K562 (cell line): ENCODE data around the gene FILIP1. TPM values are rescaled to one million over a fixed set of nuclear protein-coding genes. Genes with fewer than 3 reads are reported as not detected.

Experiments used
- RFX7 ChIP-seq: fragments of 250-450 bp; sonication (Bioruptor Pico); IDR thresholded peaks from 2 replicates; pipeline ENCODE4 v1.5.1; 2021; ENCODE audit warnings: mild to moderate bottlenecking
- SMC3 ChIP-seq: conservative IDR thresholded peaks from 2 replicates; pipeline ENCODE4 v1.6.1; 2011; ENCODE audit warnings: low read depth, low read length, improper control_type of control experiment; ENCODE audit not compliant: insufficient read depth
- TEAD4 ChIP-seq, 2 experiments: sonication (generic) in 1 of 2; formaldehyde crosslinking in 1 of 2; IDR thresholded peaks; 2 replicates each; pipeline versions ENCODE4 v1.6.1 to v1.8.0; 2012 to 2022; ENCODE audit warnings: borderline replicate concordance in 1 of 2, inconsistent platforms in 1 of 2, low read length in 1 of 2, mild to moderate bottlenecking in 1 of 2, missing genetic modification reagents in 1 of 2
- ZNF584 ChIP-seq: fragments of 200-800 bp; sonication (Bioruptor generic); IDR thresholded peaks from 2 replicates; pipeline ENCODE4 v1.6.1; 2016; ENCODE audit warnings: low read depth, mild to moderate bottlenecking, missing genetic modification characterization, missing compliant biosample characterization
- polyA plus RNA-seq, 8 experiments: library from polyadenylated mRNA; depleted of rRNA in 4 of 8; stranded (reverse) in 5 of 8; unstranded in 3 of 8; fragments of >200 nt; fragmentation: Nextera tagmentation in 2 of 8; fragmentation: Illumina TruSeq in 1 of 8; extraction: Ambion mirVana in 2 of 8; extraction: Trizol in 1 of 8; gene quantifications; 2 replicates each; pipeline versions ENCODE4 v1.2.1 to v1.2.3, GENCODE V29; 2011 to 2014; ENCODE audit warnings: inconsistent platforms in 1 of 8, missing spikeins in 1 of 8
- total RNA-seq, 7 experiments: library from RNA; depleted of rRNA in 6 of 7; stranded (reverse); fragments of >200 nt in 6 of 7; fragmentation: Illumina TruSeq in 2 of 7; extraction: Trizol in 2 of 7; gene quantifications; 2 replicates each; pipeline versions ENCODE4 v1.2.1 to v1.2.3, GENCODE V29; 2011 to 2021; ENCODE audit warnings: low replicate concordance in 1 of 7
- TF ChIP-seq, protein P1 (sequence below): fragments of 200-600 bp; sonication (generic); IDR thresholded peaks from one replicate; pipeline ENCODE4 v1.6.1; 2012; ENCODE audit warnings: mild to moderate bottlenecking, low read depth, low read length, inconsistent platforms
- TF ChIP-seq, protein P2 (sequence below), 2 experiments: fragments of 450-650 bp; conservative IDR thresholded peaks; 2 replicates each; pipeline ENCODE4 v1.6.1; 2017; ENCODE audit warnings: mild to moderate bottlenecking in 2 of 2, moderate library complexity in 2 of 2
- TF ChIP-seq, protein P3 (sequence below): fragments of 250-450 bp; sonication (Bioruptor Pico); IDR thresholded peaks from 2 replicates; pipeline ENCODE4 v1.4.0; 2020; ENCODE audit warnings: mild to moderate bottlenecking, moderate library complexity

FILIP1 gene
- total and polyA plus RNA-seq, 9 of the 15 experiments (the other 6 are each of a cell fraction or from before 2014, with no cell fraction given), result 0.03 to 0.25 (median 0.10) TPM; not detected in 1

GRCh38 chr6:75370011-75370410 is 123.6 kb downstream of the FILIP1 start (continued):
- TF ChIP-seq, protein P1, sequence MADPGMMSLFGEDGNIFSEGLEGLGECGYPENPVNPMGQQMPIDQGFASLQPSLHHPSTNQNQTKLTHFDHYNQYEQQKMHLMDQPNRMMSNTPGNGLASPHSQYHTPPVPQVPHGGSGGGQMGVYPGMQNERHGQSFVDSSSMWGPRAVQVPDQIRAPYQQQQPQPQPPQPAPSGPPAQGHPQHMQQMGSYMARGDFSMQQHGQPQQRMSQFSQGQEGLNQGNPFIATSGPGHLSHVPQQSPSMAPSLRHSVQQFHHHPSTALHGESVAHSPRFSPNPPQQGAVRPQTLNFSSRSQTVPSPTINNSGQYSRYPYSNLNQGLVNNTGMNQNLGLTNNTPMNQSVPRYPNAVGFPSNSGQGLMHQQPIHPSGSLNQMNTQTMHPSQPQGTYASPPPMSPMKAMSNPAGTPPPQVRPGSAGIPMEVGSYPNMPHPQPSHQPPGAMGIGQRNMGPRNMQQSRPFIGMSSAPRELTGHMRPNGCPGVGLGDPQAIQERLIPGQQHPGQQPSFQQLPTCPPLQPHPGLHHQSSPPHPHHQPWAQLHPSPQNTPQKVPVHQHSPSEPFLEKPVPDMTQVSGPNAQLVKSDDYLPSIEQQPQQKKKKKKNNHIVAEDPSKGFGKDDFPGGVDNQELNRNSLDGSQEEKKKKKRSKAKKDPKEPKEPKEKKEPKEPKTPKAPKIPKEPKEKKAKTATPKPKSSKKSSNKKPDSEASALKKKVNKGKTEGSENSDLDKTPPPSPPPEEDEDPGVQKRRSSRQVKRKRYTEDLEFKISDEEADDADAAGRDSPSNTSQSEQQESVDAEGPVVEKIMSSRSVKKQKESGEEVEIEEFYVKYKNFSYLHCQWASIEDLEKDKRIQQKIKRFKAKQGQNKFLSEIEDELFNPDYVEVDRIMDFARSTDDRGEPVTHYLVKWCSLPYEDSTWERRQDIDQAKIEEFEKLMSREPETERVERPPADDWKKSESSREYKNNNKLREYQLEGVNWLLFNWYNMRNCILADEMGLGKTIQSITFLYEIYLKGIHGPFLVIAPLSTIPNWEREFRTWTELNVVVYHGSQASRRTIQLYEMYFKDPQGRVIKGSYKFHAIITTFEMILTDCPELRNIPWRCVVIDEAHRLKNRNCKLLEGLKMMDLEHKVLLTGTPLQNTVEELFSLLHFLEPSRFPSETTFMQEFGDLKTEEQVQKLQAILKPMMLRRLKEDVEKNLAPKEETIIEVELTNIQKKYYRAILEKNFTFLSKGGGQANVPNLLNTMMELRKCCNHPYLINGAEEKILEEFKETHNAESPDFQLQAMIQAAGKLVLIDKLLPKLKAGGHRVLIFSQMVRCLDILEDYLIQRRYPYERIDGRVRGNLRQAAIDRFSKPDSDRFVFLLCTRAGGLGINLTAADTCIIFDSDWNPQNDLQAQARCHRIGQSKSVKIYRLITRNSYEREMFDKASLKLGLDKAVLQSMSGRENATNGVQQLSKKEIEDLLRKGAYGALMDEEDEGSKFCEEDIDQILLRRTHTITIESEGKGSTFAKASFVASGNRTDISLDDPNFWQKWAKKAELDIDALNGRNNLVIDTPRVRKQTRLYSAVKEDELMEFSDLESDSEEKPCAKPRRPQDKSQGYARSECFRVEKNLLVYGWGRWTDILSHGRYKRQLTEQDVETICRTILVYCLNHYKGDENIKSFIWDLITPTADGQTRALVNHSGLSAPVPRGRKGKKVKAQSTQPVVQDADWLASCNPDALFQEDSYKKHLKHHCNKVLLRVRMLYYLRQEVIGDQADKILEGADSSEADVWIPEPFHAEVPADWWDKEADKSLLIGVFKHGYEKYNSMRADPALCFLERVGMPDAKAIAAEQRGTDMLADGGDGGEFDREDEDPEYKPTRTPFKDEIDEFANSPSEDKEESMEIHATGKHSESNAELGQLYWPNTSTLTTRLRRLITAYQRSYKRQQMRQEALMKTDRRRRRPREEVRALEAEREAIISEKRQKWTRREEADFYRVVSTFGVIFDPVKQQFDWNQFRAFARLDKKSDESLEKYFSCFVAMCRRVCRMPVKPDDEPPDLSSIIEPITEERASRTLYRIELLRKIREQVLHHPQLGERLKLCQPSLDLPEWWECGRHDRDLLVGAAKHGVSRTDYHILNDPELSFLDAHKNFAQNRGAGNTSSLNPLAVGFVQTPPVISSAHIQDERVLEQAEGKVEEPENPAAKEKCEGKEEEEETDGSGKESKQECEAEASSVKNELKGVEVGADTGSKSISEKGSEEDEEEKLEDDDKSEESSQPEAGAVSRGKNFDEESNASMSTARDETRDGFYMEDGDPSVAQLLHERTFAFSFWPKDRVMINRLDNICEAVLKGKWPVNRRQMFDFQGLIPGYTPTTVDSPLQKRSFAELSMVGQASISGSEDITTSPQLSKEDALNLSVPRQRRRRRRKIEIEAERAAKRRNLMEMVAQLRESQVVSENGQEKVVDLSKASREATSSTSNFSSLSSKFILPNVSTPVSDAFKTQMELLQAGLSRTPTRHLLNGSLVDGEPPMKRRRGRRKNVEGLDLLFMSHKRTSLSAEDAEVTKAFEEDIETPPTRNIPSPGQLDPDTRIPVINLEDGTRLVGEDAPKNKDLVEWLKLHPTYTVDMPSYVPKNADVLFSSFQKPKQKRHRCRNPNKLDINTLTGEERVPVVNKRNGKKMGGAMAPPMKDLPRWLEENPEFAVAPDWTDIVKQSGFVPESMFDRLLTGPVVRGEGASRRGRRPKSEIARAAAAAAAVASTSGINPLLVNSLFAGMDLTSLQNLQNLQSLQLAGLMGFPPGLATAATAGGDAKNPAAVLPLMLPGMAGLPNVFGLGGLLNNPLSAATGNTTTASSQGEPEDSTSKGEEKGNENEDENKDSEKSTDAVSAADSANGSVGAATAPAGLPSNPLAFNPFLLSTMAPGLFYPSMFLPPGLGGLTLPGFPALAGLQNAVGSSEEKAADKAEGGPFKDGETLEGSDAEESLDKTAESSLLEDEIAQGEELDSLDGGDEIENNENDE, result no peak
- TF ChIP-seq ZNF584, result no peak
- no peak for TF ChIP-seq RFX7 (CRISPR knock-in tag)
- TF ChIP-seq, protein P2, sequence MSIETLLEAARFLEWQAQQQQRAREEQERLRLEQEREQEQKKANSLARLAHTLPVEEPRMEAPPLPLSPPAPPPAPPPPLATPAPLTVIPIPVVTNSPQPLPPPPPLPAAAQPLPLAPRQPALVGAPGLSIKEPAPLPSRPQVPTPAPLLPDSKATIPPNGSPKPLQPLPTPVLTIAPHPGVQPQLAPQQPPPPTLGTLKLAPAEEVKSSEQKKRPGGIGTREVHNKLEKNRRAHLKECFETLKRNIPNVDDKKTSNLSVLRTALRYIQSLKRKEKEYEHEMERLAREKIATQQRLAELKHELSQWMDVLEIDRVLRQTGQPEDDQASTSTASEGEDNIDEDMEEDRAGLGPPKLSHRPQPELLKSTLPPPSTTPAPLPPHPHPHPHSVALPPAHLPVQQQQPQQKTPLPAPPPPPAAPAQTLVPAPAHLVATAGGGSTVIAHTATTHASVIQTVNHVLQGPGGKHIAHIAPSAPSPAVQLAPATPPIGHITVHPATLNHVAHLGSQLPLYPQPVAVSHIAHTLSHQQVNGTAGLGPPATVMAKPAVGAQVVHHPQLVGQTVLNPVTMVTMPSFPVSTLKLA (conservative IDR thresholded peaks at IDR 0.05), result no peak
- TF ChIP-seq, protein P3, sequence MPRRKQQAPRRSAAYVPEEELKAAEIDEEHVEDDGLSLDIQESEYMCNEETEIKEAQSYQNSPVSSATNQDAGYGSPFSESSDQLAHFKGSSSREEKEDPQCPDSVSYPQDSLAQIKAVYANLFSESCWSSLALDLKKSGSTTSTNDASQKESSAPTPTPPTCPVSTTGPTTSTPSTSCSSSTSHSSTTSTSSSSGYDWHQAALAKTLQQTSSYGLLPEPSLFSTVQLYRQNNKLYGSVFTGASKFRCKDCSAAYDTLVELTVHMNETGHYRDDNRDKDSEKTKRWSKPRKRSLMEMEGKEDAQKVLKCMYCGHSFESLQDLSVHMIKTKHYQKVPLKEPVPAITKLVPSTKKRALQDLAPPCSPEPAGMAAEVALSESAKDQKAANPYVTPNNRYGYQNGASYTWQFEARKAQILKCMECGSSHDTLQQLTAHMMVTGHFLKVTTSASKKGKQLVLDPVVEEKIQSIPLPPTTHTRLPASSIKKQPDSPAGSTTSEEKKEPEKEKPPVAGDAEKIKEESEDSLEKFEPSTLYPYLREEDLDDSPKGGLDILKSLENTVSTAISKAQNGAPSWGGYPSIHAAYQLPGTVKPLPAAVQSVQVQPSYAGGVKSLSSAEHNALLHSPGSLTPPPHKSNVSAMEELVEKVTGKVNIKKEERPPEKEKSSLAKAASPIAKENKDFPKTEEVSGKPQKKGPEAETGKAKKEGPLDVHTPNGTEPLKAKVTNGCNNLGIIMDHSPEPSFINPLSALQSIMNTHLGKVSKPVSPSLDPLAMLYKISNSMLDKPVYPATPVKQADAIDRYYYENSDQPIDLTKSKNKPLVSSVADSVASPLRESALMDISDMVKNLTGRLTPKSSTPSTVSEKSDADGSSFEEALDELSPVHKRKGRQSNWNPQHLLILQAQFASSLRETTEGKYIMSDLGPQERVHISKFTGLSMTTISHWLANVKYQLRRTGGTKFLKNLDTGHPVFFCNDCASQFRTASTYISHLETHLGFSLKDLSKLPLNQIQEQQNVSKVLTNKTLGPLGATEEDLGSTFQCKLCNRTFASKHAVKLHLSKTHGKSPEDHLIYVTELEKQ (CRISPR knock-in tag), result no peak
- no peak for TF ChIP-seq SMC3
- TF ChIP-seq TEAD4 (IDR thresholded peaks at IDR 0.05; ENCODE audit: low read length), result no peak
- TF ChIP-seq TEAD4 (CRISPR knock-in tag; IDR thresholded peaks at IDR 0.05; ENCODE audit: borderline replicate concordance), result no peak
